Stimulated activated effector memory CD8-positive, alpha-beta T cell treated with anti-CD3 and anti-CD28 coated beads, Interleukin-12 subunit alpha, Interleukin-12 subunit beta, amount 100 ng/mL, for 72 hours (primary cell): Measurements from ENCODE around the gene DGKB.
A peak's percentile ranks its signal among the peaks of the same experiment; 100 is the strongest.

ENCODE experiments used
- ATAC-seq: fragments of 150-1000 bp; cut with Tn5 transposase; 2 replicates; pipeline ENCODE4 v1.10.0; 2021
- DNase-seq, 2 donors: peaks; one replicate each; pipeline ENCODE4 v3.0.0; 2021 to 2022; ENCODE audit warnings: low spot score in 2 of 2
- H3K27ac Mint-ChIP-seq: one replicate; pipeline ENCODE4 v1.8.0; 2022; ENCODE audit warnings: mild to moderate bottlenecking, mixed read lengths
- H3K36me3 Mint-ChIP-seq: one replicate; pipeline ENCODE4 v1.8.0; 2022; ENCODE audit warnings: mild to moderate bottlenecking, mixed read lengths
- H3K4me1 Mint-ChIP-seq: one replicate; pipeline ENCODE4 v1.8.0; 2022; ENCODE audit warnings: mixed read lengths
- H3K4me3 Mint-ChIP-seq: one replicate; pipeline ENCODE4 v1.8.0; 2022; ENCODE audit warnings: mild to moderate bottlenecking, mixed read lengths
- H3K9me3 Mint-ChIP-seq: one replicate; pipeline ENCODE4 v1.8.0; 2022; ENCODE audit warnings: mixed read lengths

DGKB gene

GRCh38 chr7:14207138-14207537 is 695.4 kb downstream of the DGKB start:
- Mint-ChIP-seq H3K27ac (no peak overlapping the region), H3K4me1 (peaks cover 6% of the 10 kb centered on the region), H3K4me3 (no peak overlapping the region), H3K9me3 (no peaks in the 10 kb centered on the region), H3K36me3 (no peaks in the 10 kb centered on the region)
- DNase-seq = no peak
- ATAC-seq = peak; percentile 31

GRCh38 chr7:14206121-14206520 is 696.4 kb downstream of the DGKB start:
- H3K36me3 Mint-ChIP-seq = no peaks in the 10 kb centered on the region
- H3K4me3 Mint-ChIP-seq = no peak overlapping the region
- H3K27ac Mint-ChIP-seq = no peak overlapping the region
- peaks cover 6% of the 10 kb centered on the region for H3K4me1 Mint-ChIP-seq
- ATAC-seq = no peak
- no peaks in the 10 kb centered on the region for H3K9me3 Mint-ChIP-seq
- DNase-seq = no peak

- no peak for ATAC-seq
- Mint-ChIP-seq H3K4me1 (no peaks in the 10 kb centered on the region), H3K4me3 (no peak overlapping the region), H3K36me3 (no peaks in the 10 kb centered on the region), H3K9me3 (no peaks in the 10 kb centered on the region), H3K27ac (no peak overlapping the region)
- DNase-seq = no peak
Observed at GRCh38 chr7:14201353-14201752, 701.2 kb downstream of the DGKB start.

GRCh38 chr7:14199336-14199735 is 703.2 kb downstream of the DGKB start:
- Mint-ChIP-seq H3K27ac (no peak overlapping the region), H3K4me3 (no peak overlapping the region), H3K4me1 (no peaks in the 10 kb centered on the region), H3K9me3 (no peaks in the 10 kb centered on the region), H3K36me3 (no peaks in the 10 kb centered on the region)
- DNase-seq (no peak), ATAC-seq (no peak)

GRCh38 chr7:14197280-14197679 is 705.3 kb downstream of the DGKB start:
- ATAC-seq = no peak
- DNase-seq = no peak

GRCh38 chr7:14196555-14196954 is 706.0 kb downstream of the DGKB start:
- Mint-ChIP-seq H3K9me3 (no peaks in the 10 kb centered on the region), H3K27ac (no peak overlapping the region), H3K4me3 (no peak overlapping the region), H3K4me1 (no peaks in the 10 kb centered on the region), H3K36me3 (no peaks in the 10 kb centered on the region)
- DNase-seq (no peak), ATAC-seq (no peak)

More at GRCh38 chr7:14197280-14197679, 705.3 kb downstream of the DGKB start:
- no peaks in the 10 kb centered on the region for H3K36me3 Mint-ChIP-seq
- H3K27ac Mint-ChIP-seq = no peak overlapping the region
- no peaks in the 10 kb centered on the region for H3K4me1 Mint-ChIP-seq
- no peak overlapping the region for H3K4me3 Mint-ChIP-seq
- H3K9me3 Mint-ChIP-seq = no peaks in the 10 kb centered on the region

GRCh38 chr7:14195871-14196270 is 706.7 kb downstream of the DGKB start:
- Mint-ChIP-seq H3K27ac (no peak overlapping the region), H3K9me3 (no peaks in the 10 kb centered on the region), H3K36me3 (no peaks in the 10 kb centered on the region), H3K4me3 (no peak overlapping the region), H3K4me1 (no peaks in the 10 kb centered on the region)
- ATAC-seq (no peak), DNase-seq (no peak)

GRCh38 chr7:14195079-14195478 is 707.5 kb downstream of the DGKB start:
- DNase-seq (no peak), ATAC-seq (no peak)
- H3K27ac Mint-ChIP-seq = no peak overlapping the region
- H3K4me1 Mint-ChIP-seq = no peaks in the 10 kb centered on the region
- H3K36me3 Mint-ChIP-seq = no peaks in the 10 kb centered on the region
- H3K4me3 Mint-ChIP-seq = no peak overlapping the region
- no peaks in the 10 kb centered on the region for H3K9me3 Mint-ChIP-seq

- DNase-seq (no peak), ATAC-seq (no peak)
- Mint-ChIP-seq H3K4me3 (no peak overlapping the region), H3K36me3 (no peaks in the 10 kb centered on the region), H3K9me3 (peaks cover 5% of the 10 kb centered on the region), H3K4me1 (no peaks in the 10 kb centered on the region), H3K27ac (no peak overlapping the region)
Observed at GRCh38 chr7:14191686-14192098, 710.9 kb downstream of the DGKB start.

- no peak for ATAC-seq
- H3K4me1 Mint-ChIP-seq = no peaks in the 10 kb centered on the region
Observed at GRCh38 chr7:14184292-14184864, 718.2 kb downstream of the DGKB start.

GRCh38 chr7:14179781-14180180 is 722.8 kb downstream of the DGKB start:
- no peak for DNase-seq

More at GRCh38 chr7:14184292-14184864, 718.2 kb downstream of the DGKB start:
- no peak for DNase-seq
- H3K27ac Mint-ChIP-seq = no peak overlapping the region
- H3K36me3 Mint-ChIP-seq = no peaks in the 10 kb centered on the region
- H3K4me3 Mint-ChIP-seq = no peak overlapping the region
- peaks cover 5% of the 10 kb centered on the region for H3K9me3 Mint-ChIP-seq

GRCh38 chr7:14177876-14178275 is 724.7 kb downstream of the DGKB start:
- Mint-ChIP-seq H3K9me3 (no peaks in the 10 kb centered on the region), H3K27ac (no peak overlapping the region), H3K4me1 (no peaks in the 10 kb centered on the region), H3K4me3 (no peak overlapping the region), H3K36me3 (no peaks in the 10 kb centered on the region)
- no peak for DNase-seq
- no peak for ATAC-seq

More at GRCh38 chr7:14179781-14180180, 722.8 kb downstream of the DGKB start:
- H3K9me3 Mint-ChIP-seq = no peaks in the 10 kb centered on the region
- no peak overlapping the region for H3K4me3 Mint-ChIP-seq
- no peak for ATAC-seq
- no peaks in the 10 kb centered on the region for H3K4me1 Mint-ChIP-seq
- H3K27ac Mint-ChIP-seq = no peak overlapping the region
- H3K36me3 Mint-ChIP-seq = no peaks in the 10 kb centered on the region

- ATAC-seq = no peak
- Mint-ChIP-seq H3K4me3 (no peak overlapping the region), H3K9me3 (peaks cover 8% of the 10 kb centered on the region), H3K27ac (no peak overlapping the region), H3K36me3 (no peaks in the 10 kb centered on the region), H3K4me1 (no peaks in the 10 kb centered on the region)
- no peak for DNase-seq
Observed at GRCh38 chr7:14170872-14171271, 731.7 kb downstream of the DGKB start.

- H3K4me1 Mint-ChIP-seq = peaks cover 7% of the 10 kb centered on the region
- no peak for DNase-seq
Observed at GRCh38 chr7:14158111-14158510, 744.4 kb downstream of the DGKB start.

GRCh38 chr7:14156436-14156835 is 746.1 kb downstream of the DGKB start:
- Mint-ChIP-seq H3K9me3 (peaks cover 3% of the 10 kb centered on the region), H3K27ac (no peak overlapping the region), H3K4me3 (no peak overlapping the region), H3K36me3 (no peaks in the 10 kb centered on the region), H3K4me1 (peaks cover 7% of the 10 kb centered on the region)
- DNase-seq (no peak), ATAC-seq (no peak)

More at GRCh38 chr7:14158111-14158510, 744.4 kb downstream of the DGKB start:
- no peak overlapping the region for H3K4me3 Mint-ChIP-seq
- no peak for ATAC-seq
- H3K9me3 Mint-ChIP-seq = peaks cover 3% of the 10 kb centered on the region
- H3K27ac Mint-ChIP-seq = no peak overlapping the region
- no peaks in the 10 kb centered on the region for H3K36me3 Mint-ChIP-seq

GRCh38 chr7:14148974-14149373 is 753.6 kb downstream of the DGKB start:
- Mint-ChIP-seq H3K9me3 (no peaks in the 10 kb centered on the region), H3K4me1 (no peaks in the 10 kb centered on the region), H3K4me3 (no peak overlapping the region), H3K27ac (no peak overlapping the region), H3K36me3 (no peaks in the 10 kb centered on the region)
- no peak for DNase-seq
- no peak for ATAC-seq

GRCh38 chr7:14147532-14147931 is 755.0 kb downstream of the DGKB start:
- Mint-ChIP-seq H3K4me3 (no peak overlapping the region), H3K4me1 (no peaks in the 10 kb centered on the region), H3K36me3 (no peaks in the 10 kb centered on the region), H3K27ac (no peak overlapping the region), H3K9me3 (no peaks in the 10 kb centered on the region)
- DNase-seq (no peak), ATAC-seq (no peak)
